GM12878 (cell line): ENCODE measurements around the gene FOXN4. TPM values are rescaled to one million over a fixed set of nuclear protein-coding genes. Genes with fewer than 3 reads are reported as not detected.

ENCODE experiments used
- ATAC-seq: fragments of 200-7000 bp; cut with Tn5 transposase; 3 replicates; pipeline ENCODE4 v1.9.1; 2020; ENCODE audit warnings: mild to moderate bottlenecking, moderate library complexity
- BruUV-seq: library from RNA; stranded (reverse); fragments of 400-500 nt; replicated peaks from 2 replicates; lab custom pipeline; 2021; lab: Mats Ljungman, UMichigan
- CTCF ChIA-PET: fragments of 300-600 bp; sonication (Branson Sonifier 250); formaldehyde crosslinking; extraction: SDS; loops from one replicate; lab custom pipeline; 2021; ENCODE audit warnings: inconsistent platforms; lab: Yijun Ruan, JAX
- POLR2A ChIA-PET: fragments of 350-600 bp; formaldehyde crosslinking; extraction: SDS; loops from one replicate; lab custom pipeline; 2021; ENCODE audit warnings: inconsistent platforms; lab: Charles Lee
- RAD21 ChIA-PET: fragments of 300-600 bp; sonication (Branson Sonifier 250); formaldehyde crosslinking; loops from one replicate; lab custom pipeline; 2023; ENCODE audit warnings: antibody characterized with exemption; ENCODE audit not compliant: unreplicated experiment; lab: Charles Lee
- SMC1A ChIA-PET: fragments of 300-600 bp; sonication (Branson Sonifier 250); formaldehyde crosslinking; loops from one replicate; lab custom pipeline; 2023; ENCODE audit not compliant: unreplicated experiment, uncharacterized antibody; lab: Charles Lee
- DNase-seq: peaks from one replicate; pipeline ENCODE4 v3.0.0-alpha.2; 2011; ENCODE audit warnings: low read depth, low spot score
- FAIRE-seq: peaks from 3 replicates; lab custom pipeline; 2011; peaks lifted over from hg19 to GRCh38; lab: Jason Lieb, UNC
- H2AFZ ChIP-seq: 2 replicates; pipeline ENCODE4 v1.6.0; 2011; ENCODE audit warnings: low read depth, low read length, control low read depth; ENCODE audit not compliant: control insufficient read depth
- H3K27ac ChIP-seq: 2 replicates; pipeline ENCODE4 v1.5.1; 2011; ENCODE audit warnings: control low read depth; ENCODE audit not compliant: control insufficient read depth, insufficient read depth
- H3K27me3 ChIP-seq, 2 experiments: replicated peaks in 1 of 2; 2 replicates each; pipeline versions ENCODE4 v1.6.0 to v1.6.1; 2011; ENCODE audit warnings: low read length in 1 of 2; ENCODE audit not compliant: control insufficient read depth in 2 of 2, insufficient read depth in 2 of 2
- H3K36me3 ChIP-seq, 2 experiments: 2 replicates each; pipeline ENCODE4 v1.5.1; 2011; ENCODE audit warnings: low read length in 1 of 2; ENCODE audit not compliant: control insufficient read depth in 2 of 2, insufficient read depth in 2 of 2
- H3K4me1 ChIP-seq: 2 replicates; pipeline ENCODE4 v1.6.1; 2011; ENCODE audit warnings: mild to moderate bottlenecking, low read length, moderate library complexity, mixed read lengths; ENCODE audit not compliant: control insufficient read depth, insufficient read depth
- H3K4me2 ChIP-seq: 2 replicates; pipeline ENCODE4 v1.6.0; 2011; ENCODE audit warnings: control low read depth; ENCODE audit not compliant: control insufficient read depth, insufficient read depth
- H3K4me3 ChIP-seq: fragments of 200-600 bp; sonication (generic); 2 replicates; pipeline ENCODE4 v1.5.1; 2016
- H3K79me2 ChIP-seq: 2 replicates; pipeline ENCODE4 v1.6.0; 2011; ENCODE audit warnings: low read length; ENCODE audit not compliant: control insufficient read depth, insufficient read depth
- H3K9ac ChIP-seq: 2 replicates; pipeline ENCODE4 v1.8.0; 2011; ENCODE audit warnings: low read length, control low read depth, mixed read lengths; ENCODE audit not compliant: control insufficient read depth, insufficient read depth
- H3K9me3 ChIP-seq: replicated peaks from 3 replicates; pipeline ENCODE4 v1.5.1; 2011; ENCODE audit warnings: mild to moderate bottlenecking, low read length; ENCODE audit not compliant: control insufficient read depth, insufficient read depth
- H4K20me1 ChIP-seq: 2 replicates; pipeline ENCODE4 v1.6.0; 2011; ENCODE audit not compliant: control insufficient read depth, insufficient read depth
- BACH1 ChIP-seq: fragments of 450-650 bp; IDR thresholded peaks from 2 replicates; pipeline ENCODE4 v1.6.1; 2017; ENCODE audit warnings: mild to moderate bottlenecking, borderline replicate concordance
- EED ChIP-seq: sonication (generic); IDR thresholded peaks from 2 replicates; pipeline ENCODE4 v1.6.1; 2016; ENCODE audit warnings: antibody characterized with exemption, low read depth
- HCFC1 ChIP-seq: fragments of 150-350 bp; IDR thresholded peaks from 2 replicates; pipeline ENCODE4 v1.6.1; 2014; ENCODE audit warnings: low read length
- HDGF ChIP-seq: fragments of 450-650 bp; IDR thresholded peaks from 2 replicates; pipeline ENCODE4 v1.6.1; 2016; ENCODE audit warnings: antibody characterized with exemption
- PAX5 ChIP-seq: IDR thresholded peaks from 2 replicates; pipeline ENCODE4 v1.6.1; 2011; ENCODE audit warnings: low read depth, low read length, borderline replicate concordance
- SMC3 ChIP-seq: IDR thresholded peaks from 2 replicates; pipeline ENCODE4 v1.6.1; 2011; ENCODE audit warnings: low read length, improper control_type of control experiment, borderline replicate concordance
- SUZ12 ChIP-seq: fragments of 200-600 bp; sonication (generic); IDR thresholded peaks from one replicate; pipeline ENCODE4 v1.6.1; 2018; ENCODE audit warnings: antibody characterized with exemption, mild to moderate bottlenecking; ENCODE audit not compliant: unreplicated experiment
- TBL1XR1 ChIP-seq: IDR thresholded peaks from 2 replicates; pipeline ENCODE4 v1.6.1; 2012; ENCODE audit warnings: low read depth, low read length, improper control_type of control experiment
- WGBS: methylation state at CpG from one replicate; pipeline ENCODE4 v1.1.6; 2016; ENCODE audit warnings: low lambda C conversion rate; ENCODE audit not compliant: insufficient replicate concordance, insufficient coverage; ENCODE audit errors: missing lambda C conversion rate; 5-methylcytosine and 5-hydroxymethylcytosine counted together
- in situ Hi-C: fragments of 300-500 bp; cut with MboI; formaldehyde crosslinking; loops from 9 replicates; pipeline ENCODE4 v1.14.3; 2018; ENCODE audit warnings: mixed read lengths
- intact Hi-C: fragments of 100-400 bp; cut with micrococcal nuclease; formaldehyde crosslinking; loops from one replicate; pipeline ENCODE4 v1.14.2; 2022; ENCODE audit not compliant: unreplicated experiment
- polyA plus RNA-seq, 11 experiments: library from polyadenylated mRNA; depleted of rRNA in 4 of 11; unstranded in 6 of 11; stranded (reverse) in 5 of 11; fragments of >200 nt; fragmentation: Nextera tagmentation in 4 of 11; fragmentation: Illumina TruSeq in 1 of 11; extraction: Ambion mirVana in 4 of 11; extraction: Trizol in 1 of 11; gene quantifications; 1 replicate in 1 of 11; 2 replicates in 10 of 11; pipeline versions ENCODE4 v1.2.1 to v1.2.3, GENCODE V29; 2011 to 2016; ENCODE audit warnings: inconsistent platforms in 2 of 11, missing spikeins in 2 of 11, low read depth in 1 of 11
- total RNA-seq, 4 experiments: library from RNA; depleted of rRNA in 3 of 4; stranded (reverse); fragments of >200 nt in 3 of 4; fragmentation: Illumina TruSeq in 1 of 4; extraction: Trizol in 1 of 4; gene quantifications; 2 replicates each; pipeline versions ENCODE4 v1.2.1 to v1.2.3, GENCODE V29; 2013 to 2021
- TF ChIP-seq, protein P1 (sequence below): IDR thresholded peaks from 2 replicates; pipeline ENCODE4 v1.6.1; 2012; ENCODE audit warnings: low read depth, low read length, improper control_type of control experiment
- TF ChIP-seq, protein P2 (sequence below): IDR thresholded peaks from 2 replicates; pipeline ENCODE4 v1.6.1; 2012; ENCODE audit warnings: improper control_type of control experiment, low read depth, low read length; ENCODE audit not compliant: insufficient replicate concordance
- TF ChIP-seq, protein P3 (sequence below): fragments of 450-650 bp; IDR thresholded peaks from 2 replicates; pipeline ENCODE4 v1.6.1; 2016; ENCODE audit warnings: mild to moderate bottlenecking

Gene FOXN4
- total and polyA plus RNA-seq, 10 of the 15 experiments (the other 5 are each of a cell fraction or from before 2014, with no cell fraction given), result not detected

DNA sequence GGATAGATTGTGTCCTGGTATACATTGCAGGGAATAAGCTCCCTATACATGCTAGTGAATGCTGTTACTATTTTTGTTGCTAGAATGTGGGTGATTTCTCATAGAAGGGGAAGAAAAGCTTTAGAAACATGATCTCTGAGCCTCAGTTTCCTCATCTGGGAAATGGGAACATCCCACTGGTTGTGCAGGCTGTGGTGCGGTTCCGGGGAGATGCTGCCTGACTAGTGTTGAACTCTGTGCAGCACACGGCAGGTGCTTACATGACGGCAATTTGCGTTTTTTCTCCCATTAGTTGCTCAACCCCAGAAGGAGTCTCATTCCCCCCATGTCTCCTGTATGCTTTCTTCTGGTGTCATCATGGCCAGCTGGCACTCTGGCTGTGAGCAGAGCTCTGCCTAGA lies 32.9 kb downstream of the FOXN4 start:
- TF ChIP-seq BACH1 (no peak), HDGF (no peak), EED (no peak), SMC3 (no peak), SUZ12 (no peak), PAX5 (no peak)
- TF ChIP-seq, all 136 proteins: peak for 0
- WGBS, result 79% methylated on average over 5 of the region's 5 CpGs
- Histone ChIP-seq H2AFZ (no peak overlapping the region), H3K27me3 (no peaks in the 10 kb centered on the region; a peak in 1 of 4 replicates), H3K4me3 (no peak overlapping the region), H3K27ac (no peak overlapping the region), H4K20me1 (no peaks in the 10 kb centered on the region), H3K36me3 (no peaks in the 10 kb centered on the region), H3K4me1 (no peaks in the 10 kb centered on the region), H3K9me3 (no peaks in the 10 kb centered on the region), H3K4me2 (no peak overlapping the region), H3K79me2 (no peaks in the 10 kb centered on the region), H3K9ac (no peak overlapping the region)
- BruUV-seq, result no TSS peak
- ChIA-PET POLR2A (no interaction called here), RAD21 (no interaction called here), CTCF (no interaction called here), SMC1A (no interaction called here)
- ATAC-seq (no peak), FAIRE-seq (no peak), DNase-seq (no peak)
- in situ Hi-C loops (no loop called here), intact Hi-C loops (no loop called here)

DNA sequence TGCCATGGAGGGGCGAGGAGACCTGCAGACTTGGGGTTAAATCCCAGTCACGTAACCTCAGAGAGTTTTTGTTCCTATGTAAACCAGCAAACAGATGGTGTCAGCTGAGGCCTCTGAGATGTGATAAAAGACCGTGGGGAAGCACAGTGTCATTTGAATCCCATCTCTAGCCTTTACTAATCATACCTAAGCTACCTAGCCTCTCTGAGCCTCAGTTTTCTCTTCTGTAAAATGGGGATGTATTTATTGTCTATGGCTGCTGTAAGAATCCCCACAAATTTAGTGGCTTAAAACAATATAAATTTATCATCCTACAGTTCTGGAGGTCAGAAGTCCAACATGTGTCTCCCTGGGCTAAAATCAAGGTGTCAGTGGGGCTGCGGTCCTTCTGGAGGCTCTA lies 33.9 kb downstream of the FOXN4 start:
- POLR2A ChIA-PET, result no interaction called here
- SMC1A ChIA-PET, result no interaction called here
- WGBS, result 13% methylated on average over 4 of the region's 4 CpGs
- Histone ChIP-seq H3K9ac (no peak overlapping the region), H3K27ac (no peak overlapping the region), H3K79me2 (no peaks in the 10 kb centered on the region), H4K20me1 (no peaks in the 10 kb centered on the region), H2AFZ (no peak overlapping the region), H3K4me1 (no peaks in the 10 kb centered on the region), H3K9me3 (no peaks in the 10 kb centered on the region), H3K36me3 (no peaks in the 10 kb centered on the region), H3K27me3 (no peaks in the 10 kb centered on the region; a peak in 1 of 4 replicates), H3K4me2 (no peak overlapping the region), H3K4me3 (no peak overlapping the region)
- FAIRE-seq, result no peak
- CTCF ChIA-PET, result no interaction called here
- in situ Hi-C loops, result no loop called here
- no TSS peak for BruUV-seq
- no peak for ATAC-seq
- RAD21 ChIA-PET, result interaction anchor here (1.2 kb wide), 1 partner anchor 11 kb away, joined by 3 read pairs; no protein-coding TSS in a partner anchor
- intact Hi-C loops, result no loop called here
- no peak for DNase-seq
- TF ChIP-seq, protein P1, sequence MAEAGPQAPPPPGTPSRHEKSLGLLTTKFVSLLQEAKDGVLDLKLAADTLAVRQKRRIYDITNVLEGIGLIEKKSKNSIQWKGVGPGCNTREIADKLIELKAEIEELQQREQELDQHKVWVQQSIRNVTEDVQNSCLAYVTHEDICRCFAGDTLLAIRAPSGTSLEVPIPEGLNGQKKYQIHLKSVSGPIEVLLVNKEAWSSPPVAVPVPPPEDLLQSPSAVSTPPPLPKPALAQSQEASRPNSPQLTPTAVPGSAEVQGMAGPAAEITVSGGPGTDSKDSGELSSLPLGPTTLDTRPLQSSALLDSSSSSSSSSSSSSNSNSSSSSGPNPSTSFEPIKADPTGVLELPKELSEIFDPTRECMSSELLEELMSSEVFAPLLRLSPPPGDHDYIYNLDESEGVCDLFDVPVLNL, result no peak
- TF ChIP-seq HCFC1, result no peak
- TF ChIP-seq, protein P2, sequence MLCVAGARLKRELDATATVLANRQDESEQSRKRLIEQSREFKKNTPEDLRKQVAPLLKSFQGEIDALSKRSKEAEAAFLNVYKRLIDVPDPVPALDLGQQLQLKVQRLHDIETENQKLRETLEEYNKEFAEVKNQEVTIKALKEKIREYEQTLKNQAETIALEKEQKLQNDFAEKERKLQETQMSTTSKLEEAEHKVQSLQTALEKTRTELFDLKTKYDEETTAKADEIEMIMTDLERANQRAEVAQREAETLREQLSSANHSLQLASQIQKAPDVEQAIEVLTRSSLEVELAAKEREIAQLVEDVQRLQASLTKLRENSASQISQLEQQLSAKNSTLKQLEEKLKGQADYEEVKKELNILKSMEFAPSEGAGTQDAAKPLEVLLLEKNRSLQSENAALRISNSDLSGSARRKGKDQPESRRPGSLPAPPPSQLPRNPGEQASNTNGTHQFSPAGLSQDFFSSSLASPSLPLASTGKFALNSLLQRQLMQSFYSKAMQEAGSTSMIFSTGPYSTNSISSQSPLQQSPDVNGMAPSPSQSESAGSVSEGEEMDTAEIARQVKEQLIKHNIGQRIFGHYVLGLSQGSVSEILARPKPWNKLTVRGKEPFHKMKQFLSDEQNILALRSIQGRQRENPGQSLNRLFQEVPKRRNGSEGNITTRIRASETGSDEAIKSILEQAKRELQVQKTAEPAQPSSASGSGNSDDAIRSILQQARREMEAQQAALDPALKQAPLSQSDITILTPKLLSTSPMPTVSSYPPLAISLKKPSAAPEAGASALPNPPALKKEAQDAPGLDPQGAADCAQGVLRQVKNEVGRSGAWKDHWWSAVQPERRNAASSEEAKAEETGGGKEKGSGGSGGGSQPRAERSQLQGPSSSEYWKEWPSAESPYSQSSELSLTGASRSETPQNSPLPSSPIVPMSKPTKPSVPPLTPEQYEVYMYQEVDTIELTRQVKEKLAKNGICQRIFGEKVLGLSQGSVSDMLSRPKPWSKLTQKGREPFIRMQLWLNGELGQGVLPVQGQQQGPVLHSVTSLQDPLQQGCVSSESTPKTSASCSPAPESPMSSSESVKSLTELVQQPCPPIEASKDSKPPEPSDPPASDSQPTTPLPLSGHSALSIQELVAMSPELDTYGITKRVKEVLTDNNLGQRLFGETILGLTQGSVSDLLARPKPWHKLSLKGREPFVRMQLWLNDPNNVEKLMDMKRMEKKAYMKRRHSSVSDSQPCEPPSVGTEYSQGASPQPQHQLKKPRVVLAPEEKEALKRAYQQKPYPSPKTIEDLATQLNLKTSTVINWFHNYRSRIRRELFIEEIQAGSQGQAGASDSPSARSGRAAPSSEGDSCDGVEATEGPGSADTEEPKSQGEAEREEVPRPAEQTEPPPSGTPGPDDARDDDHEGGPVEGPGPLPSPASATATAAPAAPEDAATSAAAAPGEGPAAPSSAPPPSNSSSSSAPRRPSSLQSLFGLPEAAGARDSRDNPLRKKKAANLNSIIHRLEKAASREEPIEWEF, result no peak
- TF ChIP-seq, protein P3, sequence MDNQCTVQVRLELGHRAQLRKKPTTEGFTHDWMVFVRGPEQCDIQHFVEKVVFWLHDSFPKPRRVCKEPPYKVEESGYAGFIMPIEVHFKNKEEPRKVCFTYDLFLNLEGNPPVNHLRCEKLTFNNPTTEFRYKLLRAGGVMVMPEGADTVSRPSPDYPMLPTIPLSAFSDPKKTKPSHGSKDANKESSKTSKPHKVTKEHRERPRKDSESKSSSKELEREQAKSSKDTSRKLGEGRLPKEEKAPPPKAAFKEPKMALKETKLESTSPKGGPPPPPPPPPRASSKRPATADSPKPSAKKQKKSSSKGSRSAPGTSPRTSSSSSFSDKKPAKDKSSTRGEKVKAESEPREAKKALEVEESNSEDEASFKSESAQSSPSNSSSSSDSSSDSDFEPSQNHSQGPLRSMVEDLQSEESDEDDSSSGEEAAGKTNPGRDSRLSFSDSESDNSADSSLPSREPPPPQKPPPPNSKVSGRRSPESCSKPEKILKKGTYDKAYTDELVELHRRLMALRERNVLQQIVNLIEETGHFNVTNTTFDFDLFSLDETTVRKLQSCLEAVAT, result no peak
- TF ChIP-seq TBL1XR1, result no peak
